G401.6 (cell line): ENCODE measurements around the gene DOCK11.
A peak's percentile ranks its signal among the peaks of the same experiment; 100 is the strongest.
"Not testable (repeated sequence)": the region's sequence is repeated elsewhere in the genome, so short reads cannot be mapped to it uniquely, and the experiment has no call there.

Source experiments
- FAIRE-seq: peaks from 2 replicates; lab custom pipeline; 2012; peaks lifted over from hg19 to GRCh38; lab: Jason Lieb, UNC

DOCK11 gene

DNA sequence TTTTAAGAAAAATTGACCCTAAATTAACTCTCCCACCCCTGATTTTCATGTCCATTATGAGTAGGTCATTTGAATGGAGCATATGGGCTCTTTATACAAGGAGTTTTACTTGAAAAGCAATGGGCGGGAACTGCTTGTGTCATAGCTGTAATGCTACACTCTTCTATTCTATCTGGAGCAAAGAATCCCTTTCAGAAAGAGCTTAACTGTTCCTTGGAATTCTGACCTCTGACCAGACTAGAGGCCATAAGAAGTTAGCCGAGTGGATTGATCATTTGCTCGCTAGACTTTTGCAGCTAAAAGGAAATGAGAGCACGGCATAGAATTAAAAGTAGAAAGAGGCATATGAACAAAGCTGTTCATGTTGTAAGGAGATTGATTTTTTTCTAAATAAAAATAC lies 79.1 kb downstream of the DOCK11 start:
- FAIRE-seq: no peak

DNA sequence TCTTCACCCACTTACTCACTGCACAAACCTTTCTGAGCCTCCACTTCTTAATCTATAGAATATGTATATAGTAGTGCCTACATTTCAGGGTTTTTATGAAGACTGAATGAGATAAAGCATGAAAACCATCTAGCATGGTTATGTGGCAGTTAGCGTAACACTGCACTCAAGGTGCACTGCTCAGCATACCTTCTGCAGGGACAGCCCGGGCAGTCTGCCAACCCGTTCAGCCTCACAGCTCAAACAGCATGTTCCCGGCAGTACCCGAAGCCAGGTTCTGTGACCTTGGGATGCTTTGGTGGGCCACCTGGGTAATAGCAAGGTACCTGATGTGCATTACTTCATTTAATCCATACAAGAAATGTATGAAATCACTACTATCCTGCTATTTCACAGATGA lies 81.4 kb downstream of the DOCK11 start:
- no peak for FAIRE-seq

DNA sequence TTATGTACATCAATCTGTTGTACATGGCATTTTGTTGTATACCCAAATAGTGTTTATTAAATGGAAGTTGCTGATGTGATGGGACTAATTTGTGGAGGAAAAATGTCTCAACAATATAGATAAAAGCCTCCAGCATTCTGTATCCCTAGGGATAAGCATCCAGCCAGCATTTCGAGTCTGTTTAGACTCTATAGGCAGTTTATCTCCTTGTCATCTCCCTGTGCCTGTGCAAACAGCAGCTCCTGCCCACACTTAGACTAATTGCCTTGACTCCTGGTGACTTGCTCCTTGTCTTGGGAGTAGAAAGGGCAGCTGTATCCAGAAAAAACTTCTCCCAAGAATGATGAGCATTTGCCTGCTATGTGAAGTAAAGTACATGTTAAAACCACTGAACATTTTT lies 83.8 kb downstream of the DOCK11 start:
- FAIRE-seq: no peak

DNA sequence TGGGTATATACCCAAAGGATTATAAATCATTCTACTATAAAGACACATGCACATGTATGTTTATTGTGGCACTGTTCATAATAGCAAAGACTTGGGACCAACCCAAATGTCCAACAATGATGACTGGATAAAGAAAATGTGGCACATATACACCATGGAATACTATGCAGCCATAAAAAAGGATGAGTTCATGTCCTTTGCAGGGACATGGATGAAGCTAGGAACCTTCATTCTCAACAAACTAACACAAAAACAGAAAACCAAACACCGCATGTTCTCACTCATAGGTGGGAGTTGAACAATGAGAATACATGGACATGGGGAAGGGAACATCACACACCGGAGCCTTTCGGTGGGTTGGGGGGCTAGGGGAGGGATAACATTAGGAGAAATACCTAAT lies 87.3 kb downstream of the DOCK11 start:
- not testable (repeated sequence) for FAIRE-seq

GRCh38 chrX:118583781-118584180 lies 88.2 kb downstream of the DOCK11 start:
- no peak for FAIRE-seq

GRCh38 chrX:118585296-118585695 lies 89.7 kb downstream of the DOCK11 start:
- FAIRE-seq: no peak

- FAIRE-seq: not testable (repeated sequence)
Measured at GRCh38 chrX:118586206-118586605, 90.6 kb downstream of the DOCK11 start.

- FAIRE-seq: no peak
Measured at GRCh38 chrX:118588715-118589114, 93.1 kb downstream of the DOCK11 start.

DNA sequence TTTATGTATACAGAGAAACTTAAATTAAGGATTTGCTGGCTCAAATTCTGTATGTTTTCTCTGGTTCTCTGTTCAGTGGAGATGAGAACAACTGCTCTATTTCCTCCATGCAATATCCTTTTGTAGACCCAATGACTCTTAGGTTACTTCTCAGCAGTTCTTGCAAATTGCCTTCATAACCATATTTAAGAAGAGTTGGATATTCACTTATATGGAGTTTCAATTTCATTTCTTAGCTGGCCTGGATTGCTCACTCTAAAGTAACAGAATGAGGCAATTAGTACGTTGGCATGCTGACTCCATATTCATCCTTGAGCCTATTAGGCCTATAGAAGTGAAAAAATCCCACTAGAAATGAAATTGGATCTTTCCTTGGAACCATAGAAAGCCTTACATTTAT lies 93.6 kb downstream of the DOCK11 start:
- no peak for FAIRE-seq

DNA sequence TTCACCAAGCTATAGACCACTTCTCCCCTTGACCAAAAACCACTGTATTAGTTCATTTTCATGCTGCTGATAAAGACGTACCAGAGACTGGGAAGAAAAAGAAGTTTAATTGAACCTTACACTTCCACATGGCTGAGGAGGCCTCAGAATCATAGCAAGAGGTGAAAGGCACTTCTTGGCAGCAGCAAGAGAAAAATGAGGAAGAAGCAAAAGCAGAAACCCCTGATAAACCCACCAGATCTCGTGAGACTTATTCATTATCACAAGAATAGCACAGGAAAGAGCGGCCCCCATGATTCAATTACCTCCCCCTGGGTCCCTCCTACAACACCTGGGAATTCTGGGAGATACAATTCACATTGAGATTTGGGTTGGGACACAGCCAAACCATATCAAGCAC lies 97.8 kb downstream of the DOCK11 start:
- no peak for FAIRE-seq

- FAIRE-seq: no peak
Measured at GRCh38 chrX:118594697-118595420, 99.2 kb downstream of the DOCK11 start.

DNA sequence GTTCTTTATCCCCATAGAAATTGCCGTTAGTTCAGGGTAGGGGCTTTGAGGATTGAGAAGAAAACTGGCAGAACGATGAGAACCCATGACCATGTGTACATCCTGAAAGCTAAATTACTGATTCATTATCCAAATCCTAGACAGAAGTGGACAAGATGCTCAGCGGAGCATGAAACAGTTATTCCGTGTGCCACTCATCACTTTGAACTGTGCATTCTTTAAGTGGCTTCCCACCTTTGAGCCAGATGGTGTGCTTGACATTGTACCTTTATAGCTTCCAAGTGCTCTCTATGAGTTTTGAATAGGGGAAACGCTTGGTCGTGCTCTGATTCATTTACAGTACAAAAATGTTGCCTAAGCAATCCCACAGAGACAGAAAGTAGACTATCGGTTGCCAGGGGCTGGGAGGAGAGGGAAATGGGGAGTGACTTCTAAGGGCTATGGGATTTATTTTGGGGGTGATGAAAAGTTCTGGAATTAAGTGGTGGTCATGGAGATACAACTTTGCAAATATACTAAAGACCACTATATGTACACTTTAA lies 100.0 kb downstream of the DOCK11 start:
- FAIRE-seq: no peak

DNA sequence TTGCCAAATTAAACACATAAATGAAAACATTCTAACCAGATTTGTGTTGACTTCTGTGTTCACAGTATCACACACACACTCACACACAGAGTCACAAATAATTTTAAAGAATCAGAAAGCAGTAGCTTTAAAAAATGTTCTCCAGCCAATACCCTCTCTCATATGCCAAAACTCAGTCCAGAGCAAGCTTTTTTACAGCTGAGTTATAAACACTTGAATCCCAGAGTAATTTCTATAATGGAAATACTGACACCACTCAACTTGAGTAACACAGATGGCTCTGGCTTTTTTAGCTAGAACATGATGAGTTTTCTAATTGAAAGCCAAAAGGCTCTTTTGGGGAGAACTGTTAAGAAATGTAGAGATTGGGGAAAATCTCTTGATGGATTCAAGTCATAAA lies 100.8 kb downstream of the DOCK11 start:
- no peak for FAIRE-seq

- FAIRE-seq: peak; percentile 87
Measured at GRCh38 chrX:118603981-118604380, 108.4 kb downstream of the DOCK11 start.

- FAIRE-seq: no peak
Measured at GRCh38 chrX:118612290-118612689, 116.7 kb downstream of the DOCK11 start.

- FAIRE-seq: no peak
Measured at GRCh38 chrX:118614150-118614549, 118.5 kb downstream of the DOCK11 start.

DNA sequence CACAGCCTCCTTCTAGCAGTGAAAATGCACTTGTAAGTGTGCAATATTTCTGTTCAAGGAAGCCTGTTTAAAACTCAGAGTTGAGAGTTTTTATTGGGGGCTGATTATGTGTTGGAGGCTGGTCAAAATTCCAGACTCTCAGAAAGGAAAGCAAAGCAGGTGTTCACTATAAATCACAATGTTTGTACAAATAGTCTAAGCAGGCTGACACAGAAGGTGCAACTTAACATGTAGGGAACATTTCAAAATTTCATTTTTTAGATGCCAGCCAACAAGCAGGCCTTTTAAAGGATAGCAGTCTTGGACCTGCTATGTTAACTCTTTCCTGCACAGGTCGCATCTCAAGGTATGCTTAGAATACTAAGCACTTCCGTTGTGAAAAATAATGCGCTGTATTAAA lies 119.5 kb downstream of the DOCK11 start:
- no peak for FAIRE-seq

DNA sequence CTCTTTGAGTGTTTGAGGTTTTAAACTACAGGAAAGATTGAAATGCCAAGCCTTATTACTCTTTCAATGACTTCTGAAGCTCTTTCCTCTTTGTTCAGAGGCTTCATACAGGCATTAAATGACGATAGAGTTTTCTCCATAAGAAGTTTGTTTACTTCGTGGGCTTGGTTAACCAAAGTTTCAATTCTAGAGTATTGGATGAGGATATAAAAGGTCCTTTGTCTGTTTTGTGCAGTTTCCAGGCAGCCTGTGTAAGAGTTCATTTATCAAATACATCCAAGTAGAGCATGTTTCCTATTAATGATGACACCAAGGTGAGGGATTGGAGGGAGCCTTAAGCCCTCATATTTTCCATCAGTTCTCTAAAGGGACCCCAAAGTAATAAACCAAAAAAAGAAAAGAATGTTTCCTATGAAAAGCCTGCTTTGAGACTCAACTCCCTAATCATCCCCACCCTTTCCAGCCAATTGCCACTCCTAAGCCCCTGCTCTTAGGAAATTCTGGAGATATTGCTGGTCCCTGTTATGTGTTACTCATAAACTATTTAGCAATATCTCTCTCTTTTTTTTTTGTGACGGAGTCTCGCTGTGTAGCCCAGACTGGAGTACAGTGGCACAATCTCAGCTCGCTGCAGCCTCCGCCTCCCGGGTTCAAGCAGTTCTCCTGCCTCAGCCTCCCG lies 125.6 kb downstream of the DOCK11 start:
- no peak for FAIRE-seq

- FAIRE-seq: no peak
Measured at GRCh38 chrX:118623062-118623461, 127.4 kb downstream of the DOCK11 start.

GRCh38 chrX:118626346-118626745 lies 130.7 kb downstream of the DOCK11 start:
- no peak for FAIRE-seq

GRCh38 chrX:118627084-118627758 lies 131.6 kb downstream of the DOCK11 start:
- peak; percentile 71 for FAIRE-seq

DNA sequence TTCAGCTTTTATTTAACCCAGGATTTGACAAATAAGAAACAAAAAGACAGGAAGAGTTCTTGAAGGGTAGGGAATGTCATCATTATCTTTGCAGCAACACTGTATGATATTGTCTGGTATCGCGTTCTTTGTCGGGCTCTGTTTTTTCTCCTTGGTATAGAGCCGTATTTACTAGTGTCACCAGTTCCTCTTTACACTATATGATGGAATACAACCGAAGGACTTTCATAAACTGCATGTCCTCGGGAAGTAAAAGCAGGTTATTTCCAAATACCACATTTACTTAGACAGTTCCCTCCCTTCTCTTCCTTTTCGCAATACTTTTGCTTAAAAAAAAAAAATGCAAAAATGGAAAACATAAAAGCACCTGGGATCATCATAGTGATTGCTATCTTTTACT lies 135.2 kb downstream of the DOCK11 start:
- FAIRE-seq: no peak

DNA sequence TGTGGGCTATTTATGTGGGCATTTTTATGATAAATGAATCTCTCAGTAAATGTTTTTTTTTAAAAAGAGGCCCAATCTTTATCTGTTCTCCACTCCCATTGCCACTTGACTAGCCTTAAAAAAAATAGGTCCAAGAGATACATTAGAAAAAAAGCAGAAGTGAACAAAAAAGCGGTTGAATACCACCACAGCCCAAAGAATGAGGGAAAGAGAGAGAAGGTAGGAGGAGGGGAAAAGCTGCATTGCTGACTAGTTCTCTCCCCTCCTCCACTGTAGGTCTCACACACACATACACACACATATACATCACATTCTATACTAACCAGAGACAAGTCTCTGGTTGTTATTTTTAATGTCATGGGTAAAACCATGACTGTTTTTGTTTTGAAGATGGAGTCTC lies 136.0 kb downstream of the DOCK11 start:
- no peak for FAIRE-seq
